GM12873 (cell line): ENCODE data around the gene NCK2.
A peak's percentile ranks its signal among the peaks of the same experiment; 100 is the strongest.

Source experiments
- CTCF ChIP-seq: IDR thresholded peaks from 2 replicates; pipeline ENCODE4 v1.5.1; 2012; ENCODE audit warnings: low read depth, mild to moderate bottlenecking, moderate library complexity, low read length, control low read depth; ENCODE audit not compliant: insufficient read depth; ENCODE audit errors: missing control alignments

Gene NCK2

GRCh38 chr2:105765415-105766299 lies 20.9 kb downstream of the NCK2 start:
- no peak for TF ChIP-seq CTCF

GRCh38 chr2:105766300-105766866 lies 21.7 kb downstream of the NCK2 start:
- no peak for TF ChIP-seq CTCF

DNA sequence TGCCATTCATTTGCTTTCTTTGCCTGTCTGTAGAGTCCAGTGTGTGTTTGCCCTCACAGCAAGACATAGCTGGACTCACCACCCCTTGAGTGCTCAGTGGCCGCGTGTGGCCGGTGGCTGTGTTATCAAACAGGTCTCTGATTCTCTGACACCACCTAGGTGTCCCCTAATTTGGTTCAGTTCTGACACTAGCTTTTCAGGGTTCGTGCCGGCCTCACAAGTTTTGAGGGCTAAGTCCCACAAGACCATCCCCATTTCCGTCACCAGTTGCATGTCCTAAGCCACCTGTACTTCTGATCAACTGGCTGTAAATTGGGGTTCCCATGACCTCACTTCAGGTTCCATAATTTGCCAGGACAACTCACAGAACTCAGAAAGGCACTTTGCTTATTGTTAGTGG lies 23.5 kb downstream of the NCK2 start:
- no peak for TF ChIP-seq CTCF

- TF ChIP-seq CTCF, result no peak
These were observed 24.3 kb downstream of the NCK2 start for GRCh38 chr2:105768961-105769452.

DNA sequence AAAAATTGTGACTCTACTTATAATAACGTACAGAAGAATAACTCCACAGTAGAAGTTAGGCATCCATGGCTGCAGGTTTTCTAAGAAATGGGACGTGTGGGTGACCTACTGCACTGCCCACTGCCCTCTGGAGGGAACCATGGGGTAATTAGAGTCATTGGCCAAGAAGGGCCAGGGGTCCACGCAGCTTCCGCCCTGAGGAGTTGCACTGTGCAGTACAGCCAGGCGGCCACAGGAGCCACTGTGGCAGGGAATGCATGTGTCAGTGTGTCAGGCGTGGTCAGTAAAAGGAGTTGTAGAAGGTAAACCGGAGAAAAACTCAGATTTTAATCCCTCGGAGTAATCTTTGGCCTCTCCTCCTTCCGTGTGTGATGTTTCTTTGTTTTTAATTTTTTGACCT lies 24.8 kb downstream of the NCK2 start:
- peak; percentile 7 for TF ChIP-seq CTCF

DNA sequence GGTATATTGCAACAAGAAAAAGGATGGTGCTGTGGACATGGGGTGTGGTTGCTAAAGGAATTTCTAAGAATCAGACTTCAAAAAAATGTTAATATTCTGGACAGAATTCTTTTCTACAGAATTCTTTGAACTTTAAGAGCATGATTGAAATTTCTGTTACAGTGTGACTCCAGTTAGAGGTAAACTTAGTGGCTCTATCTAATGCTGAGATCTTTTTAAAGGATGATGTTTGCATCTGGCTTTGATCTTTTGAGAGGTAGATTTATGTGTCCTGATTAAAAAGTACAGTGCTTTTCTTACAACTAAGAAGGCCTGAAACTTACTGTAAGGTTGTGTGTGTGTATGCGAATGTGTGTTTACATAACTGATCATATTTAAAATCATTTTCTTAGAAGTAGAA lies 25.4 kb downstream of the NCK2 start:
- no peak for TF ChIP-seq CTCF

GRCh38 chr2:105771836-105772235 lies 27.1 kb downstream of the NCK2 start:
- no peak for TF ChIP-seq CTCF
